HEK293 (cell line): ENCODE results near the gene MLLT10.

Experiments
- ZNF121 ChIP-seq: fragments of 450-650 bp; formaldehyde crosslinking; IDR thresholded peaks from 2 replicates; pipeline ENCODE4 v1.5.1; 2016; ENCODE audit warnings: missing biosample characterization, missing genetic modification characterization
- ZNF24 ChIP-seq: fragments of 450-650 bp; formaldehyde crosslinking; IDR thresholded peaks from 2 replicates; pipeline ENCODE4 v1.5.1; 2016; ENCODE audit warnings: missing biosample characterization, missing genetic modification characterization
- ZNF350 ChIP-seq: fragments of 450-650 bp; formaldehyde crosslinking; IDR thresholded peaks from 2 replicates; pipeline ENCODE4 v1.5.0; 2017; ENCODE audit warnings: missing biosample characterization, mild to moderate bottlenecking, missing genetic modification characterization
- TF ChIP-seq, protein P1 (sequence below): fragments of 450-650 bp; formaldehyde crosslinking; IDR thresholded peaks from 2 replicates; pipeline ENCODE4 v1.5.1; 2016; ENCODE audit warnings: missing biosample characterization, missing genetic modification characterization
- TF ChIP-seq, protein P2 (sequence below): fragments of 450-650 bp; formaldehyde crosslinking; IDR thresholded peaks from 2 replicates; pipeline ENCODE4 v1.5.1; 2017; ENCODE audit warnings: missing biosample characterization, missing genetic modification characterization
- TF ChIP-seq, protein P3 (sequence below): fragments of 450-650 bp; formaldehyde crosslinking; IDR thresholded peaks from 2 replicates; pipeline ENCODE4 v1.5.1; 2016; ENCODE audit warnings: missing biosample characterization, missing genetic modification characterization

DNA sequence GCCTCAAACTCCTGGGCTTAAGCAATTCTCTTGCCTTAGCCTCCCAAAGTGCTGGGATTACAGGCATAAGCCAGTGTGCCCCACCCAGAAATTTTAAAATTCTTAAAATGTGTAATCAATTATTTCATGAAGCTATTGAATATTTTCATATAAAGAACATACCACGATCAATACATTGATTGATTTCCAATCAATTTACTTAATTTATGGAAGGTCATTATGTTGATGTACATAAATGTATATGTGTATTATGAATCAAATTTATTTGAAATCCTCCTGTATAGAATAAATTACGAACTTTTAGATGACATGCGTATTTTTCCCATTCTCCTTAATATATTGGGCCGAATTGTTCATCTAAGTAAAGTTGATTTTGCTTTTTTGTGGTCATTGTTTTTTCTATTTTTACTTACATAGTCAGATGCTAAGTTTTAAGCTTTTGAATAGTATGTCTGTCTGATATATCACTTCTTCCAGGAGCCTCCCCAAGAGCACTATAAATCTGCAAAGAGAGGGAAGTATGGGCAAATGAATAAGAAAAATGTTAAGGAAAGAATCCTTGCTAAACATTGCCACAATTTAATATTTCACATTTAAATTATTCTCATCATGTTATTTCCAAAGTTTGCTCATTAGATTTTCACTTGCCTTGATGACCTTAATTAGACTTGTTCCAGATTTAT lies 43.9 kb upstream of the MLLT10 start:
- TF ChIP-seq, protein P1, sequence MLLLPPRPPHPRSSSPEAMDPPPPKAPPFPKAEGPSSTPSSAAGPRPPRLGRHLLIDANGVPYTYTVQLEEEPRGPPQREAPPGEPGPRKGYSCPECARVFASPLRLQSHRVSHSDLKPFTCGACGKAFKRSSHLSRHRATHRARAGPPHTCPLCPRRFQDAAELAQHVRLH (tag by site-specific recombination): no peak
- TF ChIP-seq, protein P2, sequence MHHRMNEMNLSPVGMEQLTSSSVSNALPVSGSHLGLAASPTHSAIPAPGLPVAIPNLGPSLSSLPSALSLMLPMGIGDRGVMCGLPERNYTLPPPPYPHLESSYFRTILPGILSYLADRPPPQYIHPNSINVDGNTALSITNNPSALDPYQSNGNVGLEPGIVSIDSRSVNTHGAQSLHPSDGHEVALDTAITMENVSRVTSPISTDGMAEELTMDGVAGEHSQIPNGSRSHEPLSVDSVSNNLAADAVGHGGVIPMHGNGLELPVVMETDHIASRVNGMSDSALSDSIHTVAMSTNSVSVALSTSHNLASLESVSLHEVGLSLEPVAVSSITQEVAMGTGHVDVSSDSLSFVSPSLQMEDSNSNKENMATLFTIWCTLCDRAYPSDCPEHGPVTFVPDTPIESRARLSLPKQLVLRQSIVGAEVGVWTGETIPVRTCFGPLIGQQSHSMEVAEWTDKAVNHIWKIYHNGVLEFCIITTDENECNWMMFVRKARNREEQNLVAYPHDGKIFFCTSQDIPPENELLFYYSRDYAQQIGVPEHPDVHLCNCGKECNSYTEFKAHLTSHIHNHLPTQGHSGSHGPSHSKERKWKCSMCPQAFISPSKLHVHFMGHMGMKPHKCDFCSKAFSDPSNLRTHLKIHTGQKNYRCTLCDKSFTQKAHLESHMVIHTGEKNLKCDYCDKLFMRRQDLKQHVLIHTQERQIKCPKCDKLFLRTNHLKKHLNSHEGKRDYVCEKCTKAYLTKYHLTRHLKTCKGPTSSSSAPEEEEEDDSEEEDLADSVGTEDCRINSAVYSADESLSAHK (tag by site-specific recombination): no peak
- TF ChIP-seq, protein P3, sequence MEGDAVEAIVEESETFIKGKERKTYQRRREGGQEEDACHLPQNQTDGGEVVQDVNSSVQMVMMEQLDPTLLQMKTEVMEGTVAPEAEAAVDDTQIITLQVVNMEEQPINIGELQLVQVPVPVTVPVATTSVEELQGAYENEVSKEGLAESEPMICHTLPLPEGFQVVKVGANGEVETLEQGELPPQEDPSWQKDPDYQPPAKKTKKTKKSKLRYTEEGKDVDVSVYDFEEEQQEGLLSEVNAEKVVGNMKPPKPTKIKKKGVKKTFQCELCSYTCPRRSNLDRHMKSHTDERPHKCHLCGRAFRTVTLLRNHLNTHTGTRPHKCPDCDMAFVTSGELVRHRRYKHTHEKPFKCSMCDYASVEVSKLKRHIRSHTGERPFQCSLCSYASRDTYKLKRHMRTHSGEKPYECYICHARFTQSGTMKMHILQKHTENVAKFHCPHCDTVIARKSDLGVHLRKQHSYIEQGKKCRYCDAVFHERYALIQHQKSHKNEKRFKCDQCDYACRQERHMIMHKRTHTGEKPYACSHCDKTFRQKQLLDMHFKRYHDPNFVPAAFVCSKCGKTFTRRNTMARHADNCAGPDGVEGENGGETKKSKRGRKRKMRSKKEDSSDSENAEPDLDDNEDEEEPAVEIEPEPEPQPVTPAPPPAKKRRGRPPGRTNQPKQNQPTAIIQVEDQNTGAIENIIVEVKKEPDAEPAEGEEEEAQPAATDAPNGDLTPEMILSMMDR (tag by site-specific recombination): no peak
- TF ChIP-seq ZNF121 (tag by site-specific recombination) (no peak), ZNF24 (no peak), ZNF350 (tag by site-specific recombination) (no peak)
